HG03469 (cell line): ENCODE results near the gene ANKRD44.

Source experiments
- ATAC-seq: cut with Tn5 transposase; IDR thresholded peaks from one replicate; pipeline ENCODE4 v1.9.1; 2021; ENCODE audit warnings: mild to moderate bottlenecking, moderate library complexity, moderate number of reproducible peaks; ENCODE audit not compliant: unreplicated experiment

The ANKRD44 gene

DNA sequence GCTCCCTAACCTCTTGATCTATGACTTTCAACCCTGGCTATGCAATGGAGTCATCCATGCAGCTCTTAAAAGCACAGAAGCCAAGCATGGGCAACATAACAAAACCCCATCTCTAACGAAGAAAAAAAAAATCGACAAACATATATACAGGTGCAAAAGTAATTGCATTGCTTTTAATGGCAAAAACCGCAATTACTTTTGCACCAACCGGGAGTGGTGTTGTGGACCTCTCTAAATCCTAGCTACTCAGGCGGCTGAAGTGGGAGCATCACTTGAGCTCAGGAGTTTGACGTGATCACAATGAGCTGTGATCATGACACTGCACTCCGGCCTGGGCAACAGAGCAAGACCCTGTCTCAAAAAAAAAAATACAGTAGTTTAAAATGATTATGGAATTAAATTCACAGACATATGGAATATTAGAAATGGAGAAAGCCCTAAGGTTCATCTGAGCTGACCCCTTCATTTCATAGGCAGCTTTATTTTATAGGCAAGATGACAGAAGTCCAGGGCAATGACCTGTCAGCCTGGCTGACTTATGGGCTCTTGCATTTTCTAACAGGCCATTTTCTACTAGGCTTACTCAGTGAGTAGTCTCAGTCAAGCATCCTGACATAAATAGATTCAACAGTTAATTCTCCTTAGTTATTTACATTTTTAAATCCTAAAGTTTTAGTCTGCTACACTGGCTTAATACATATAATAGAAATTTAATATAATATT is 183.8 kb downstream of the ANKRD44 start:
- no peak for ATAC-seq

DNA sequence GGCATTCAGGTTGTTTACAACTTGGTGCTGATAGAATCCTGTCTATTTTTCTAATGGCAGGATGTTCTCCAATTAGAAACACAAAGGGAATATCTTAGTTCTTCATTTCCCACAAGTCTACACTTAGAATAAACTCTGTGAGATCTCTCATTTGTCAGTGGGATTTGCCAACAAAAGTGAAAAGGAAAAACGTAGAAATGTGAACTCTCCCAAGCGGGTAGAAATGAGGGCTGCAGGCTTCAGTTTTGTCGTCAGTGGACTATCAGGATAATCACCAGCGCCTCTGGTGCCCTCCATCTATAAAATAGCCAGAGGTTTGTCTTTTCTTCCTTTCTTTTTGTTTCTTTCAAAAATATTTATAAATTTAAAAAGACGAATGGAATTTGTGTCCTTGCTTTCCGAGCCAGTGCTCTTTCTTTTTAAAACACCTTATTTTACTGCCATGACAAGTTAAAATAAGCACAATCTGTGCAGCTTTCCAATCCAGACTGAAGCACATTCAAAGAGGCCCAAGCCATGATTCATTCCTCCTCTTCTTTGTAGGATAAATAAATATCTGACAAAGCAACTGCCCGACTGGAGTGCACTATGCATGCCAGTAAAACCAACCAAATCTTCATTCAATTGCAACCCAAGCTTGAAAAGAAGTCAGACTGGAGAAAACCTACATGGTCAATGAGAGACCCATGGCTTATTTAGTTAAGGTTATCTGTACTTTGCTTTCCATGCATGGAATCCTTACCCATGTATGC is 185.8 kb downstream of the ANKRD44 start:
- ATAC-seq = no peak

DNA sequence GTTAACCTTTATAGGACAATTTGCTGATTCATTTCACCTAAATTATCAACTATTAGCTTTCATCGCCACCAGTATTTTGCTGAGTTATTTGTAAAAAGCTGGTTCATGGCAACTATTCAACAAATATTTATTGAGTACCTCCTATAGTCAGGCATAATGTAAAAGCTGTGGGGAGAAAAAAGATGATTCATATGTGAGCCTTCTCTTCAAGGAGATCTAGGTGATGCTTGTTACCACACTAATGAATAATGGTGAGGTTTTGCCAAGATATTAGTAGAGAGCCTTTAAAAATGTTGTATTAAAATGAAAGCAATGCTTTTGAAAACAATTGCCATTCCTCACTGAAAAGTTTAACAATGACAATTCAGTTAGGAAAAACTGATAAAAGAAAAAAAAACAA is 187.8 kb downstream of the ANKRD44 start:
- no peak for ATAC-seq

DNA sequence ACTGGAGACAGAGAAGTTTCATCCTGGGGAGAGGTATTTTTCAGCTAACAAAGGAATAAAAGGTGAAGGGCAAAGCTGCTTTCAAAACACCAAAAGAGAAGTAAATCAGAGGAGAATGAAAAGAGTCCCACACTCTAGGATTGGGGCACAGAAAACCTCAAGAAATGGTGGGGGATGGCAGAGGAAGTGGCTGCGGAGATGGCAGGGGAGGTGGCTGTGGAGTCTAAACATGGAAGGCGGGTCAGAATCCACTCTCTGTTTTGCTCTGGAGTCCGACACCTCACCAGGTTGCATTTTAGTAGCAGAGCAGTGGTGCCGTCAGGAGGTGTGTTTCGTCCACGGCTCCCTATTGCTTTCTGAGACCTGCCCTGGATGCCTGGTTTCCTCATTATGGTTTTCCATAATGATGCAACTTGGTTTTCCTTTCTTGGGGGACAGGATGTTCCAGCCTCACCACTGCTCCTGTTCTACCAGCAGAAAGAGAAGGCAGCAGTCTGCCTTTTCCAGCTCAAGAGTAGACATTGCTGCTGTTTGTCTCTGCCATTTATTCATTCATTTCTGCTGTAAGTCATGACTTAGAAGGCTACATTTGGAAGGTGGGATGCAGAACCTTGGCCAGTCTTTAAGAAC is 188.7 kb downstream of the ANKRD44 start:
- no peak for ATAC-seq

DNA sequence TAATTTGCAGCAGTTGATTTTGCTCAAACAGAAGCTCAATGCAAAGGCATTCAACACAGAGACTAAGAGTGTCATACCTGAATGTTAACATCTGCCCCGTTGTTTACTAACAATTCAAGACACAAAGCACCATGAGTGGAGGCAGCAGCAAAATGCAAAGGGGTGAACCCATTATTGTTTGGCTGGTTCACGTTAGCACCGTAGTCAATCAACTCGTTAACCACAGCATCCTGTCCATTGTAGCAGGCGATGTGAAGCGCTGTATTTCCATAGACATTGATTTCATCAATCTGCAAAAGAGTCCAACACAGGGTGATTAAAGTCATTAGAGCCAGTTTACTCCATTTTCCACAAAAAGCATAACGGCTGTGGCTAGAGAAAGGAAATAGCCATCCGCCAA is 189.3 kb downstream of the ANKRD44 start:
- no peak for ATAC-seq

DNA sequence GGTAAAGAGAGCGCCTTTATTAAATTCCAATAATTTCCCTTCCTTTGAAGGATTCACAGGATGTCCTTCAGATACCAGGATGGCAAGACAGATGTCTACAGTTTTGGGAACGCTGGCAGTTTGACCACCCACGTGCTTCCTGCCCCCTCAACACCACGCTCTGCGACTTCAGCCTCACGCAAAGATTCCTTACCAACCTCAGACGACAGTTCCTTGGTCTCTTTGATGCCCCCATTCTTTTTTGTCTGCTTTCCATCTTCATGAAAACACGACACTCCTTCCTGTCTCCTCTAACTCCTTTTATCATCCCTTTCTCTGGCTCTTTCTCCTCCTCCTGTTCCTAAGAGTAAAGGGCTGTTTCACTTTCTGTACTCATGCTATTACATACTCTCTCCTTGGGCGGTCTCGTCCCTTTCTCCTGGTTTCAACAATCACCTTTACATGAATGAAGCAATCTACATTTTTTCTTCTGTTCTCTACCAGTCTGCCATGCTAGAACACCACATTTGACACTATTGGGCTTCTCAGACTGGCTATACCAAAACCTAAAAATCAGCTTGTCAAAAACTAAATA is 194.2 kb downstream of the ANKRD44 start:
- no peak for ATAC-seq

DNA sequence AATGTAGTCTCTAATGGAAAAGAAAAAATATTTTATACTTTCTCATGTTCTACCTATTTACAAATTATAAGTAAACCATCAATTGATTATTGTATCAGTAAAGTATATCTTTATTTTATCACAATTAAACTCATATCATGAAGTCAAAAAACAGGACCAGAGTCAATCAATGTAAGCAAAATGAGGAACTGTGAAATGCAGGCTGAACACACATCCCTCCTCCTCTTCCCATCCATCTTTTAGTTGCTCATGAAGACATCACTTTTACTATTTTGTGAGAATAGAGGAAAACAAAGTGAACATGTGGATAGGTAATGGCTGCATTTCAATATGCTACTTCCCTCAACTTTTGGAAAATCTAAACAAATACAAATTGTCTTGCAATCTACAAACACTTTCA is 195.3 kb downstream of the ANKRD44 start:
- no peak for ATAC-seq

DNA sequence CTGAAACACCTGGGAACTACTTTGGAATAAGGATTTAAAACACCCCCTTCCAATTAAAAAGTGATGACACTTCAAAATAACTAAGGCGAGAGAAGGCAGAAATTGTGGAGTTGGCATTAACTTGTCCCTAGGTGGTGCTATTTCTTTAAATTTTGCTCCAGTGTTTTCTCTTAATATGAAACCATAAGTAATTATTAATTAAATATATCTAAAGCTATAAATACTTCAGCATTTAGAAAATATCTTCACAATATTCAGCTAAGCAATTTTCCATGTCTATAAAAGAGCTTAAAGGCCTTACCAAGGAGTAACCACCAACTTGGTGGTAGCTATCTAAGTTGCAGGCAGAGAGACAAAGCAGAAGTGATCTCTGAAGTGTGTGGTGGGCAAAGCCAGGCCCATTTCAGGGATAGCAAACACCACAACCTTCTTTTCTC is 197.3 kb downstream of the ANKRD44 start:
- no peak for ATAC-seq

DNA sequence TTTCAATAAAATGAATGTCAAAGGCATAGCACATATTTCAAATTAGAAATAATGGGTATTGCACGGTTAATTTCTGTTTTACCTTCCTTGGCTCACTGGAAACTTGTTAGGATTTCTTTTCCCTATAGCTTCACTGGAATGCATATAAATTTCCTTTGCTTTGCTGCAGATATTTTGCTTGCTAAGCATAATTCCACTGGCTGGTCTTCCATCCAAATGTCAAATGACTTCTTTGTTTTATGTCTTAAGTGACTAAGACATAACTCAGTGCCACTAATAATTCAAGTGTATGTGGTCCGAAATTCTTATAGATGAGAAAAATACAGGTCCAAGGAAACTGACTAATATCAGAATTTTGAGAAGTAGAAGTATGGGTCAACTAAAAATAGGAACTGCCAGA is 201.3 kb downstream of the ANKRD44 start:
- no peak for ATAC-seq

DNA sequence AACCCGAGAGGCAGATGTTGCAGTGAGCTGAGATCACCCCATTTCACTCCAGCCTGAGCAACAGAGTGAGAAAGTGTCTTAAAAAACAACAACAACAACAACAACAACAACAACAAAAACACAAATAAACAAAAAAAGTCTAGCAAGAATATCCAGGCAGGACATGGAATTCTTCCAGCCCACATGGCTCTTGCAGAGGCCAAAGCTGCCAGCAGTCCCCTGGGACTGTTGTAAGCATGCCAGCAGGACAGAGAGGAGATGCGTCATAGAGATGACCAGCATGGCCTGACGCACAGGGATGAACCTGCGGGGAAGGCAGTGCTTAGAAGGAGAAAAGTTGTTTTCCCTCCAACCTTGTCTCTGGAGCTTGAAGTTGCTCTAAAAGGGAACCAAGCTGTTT is 201.8 kb downstream of the ANKRD44 start:
- no peak for ATAC-seq

DNA sequence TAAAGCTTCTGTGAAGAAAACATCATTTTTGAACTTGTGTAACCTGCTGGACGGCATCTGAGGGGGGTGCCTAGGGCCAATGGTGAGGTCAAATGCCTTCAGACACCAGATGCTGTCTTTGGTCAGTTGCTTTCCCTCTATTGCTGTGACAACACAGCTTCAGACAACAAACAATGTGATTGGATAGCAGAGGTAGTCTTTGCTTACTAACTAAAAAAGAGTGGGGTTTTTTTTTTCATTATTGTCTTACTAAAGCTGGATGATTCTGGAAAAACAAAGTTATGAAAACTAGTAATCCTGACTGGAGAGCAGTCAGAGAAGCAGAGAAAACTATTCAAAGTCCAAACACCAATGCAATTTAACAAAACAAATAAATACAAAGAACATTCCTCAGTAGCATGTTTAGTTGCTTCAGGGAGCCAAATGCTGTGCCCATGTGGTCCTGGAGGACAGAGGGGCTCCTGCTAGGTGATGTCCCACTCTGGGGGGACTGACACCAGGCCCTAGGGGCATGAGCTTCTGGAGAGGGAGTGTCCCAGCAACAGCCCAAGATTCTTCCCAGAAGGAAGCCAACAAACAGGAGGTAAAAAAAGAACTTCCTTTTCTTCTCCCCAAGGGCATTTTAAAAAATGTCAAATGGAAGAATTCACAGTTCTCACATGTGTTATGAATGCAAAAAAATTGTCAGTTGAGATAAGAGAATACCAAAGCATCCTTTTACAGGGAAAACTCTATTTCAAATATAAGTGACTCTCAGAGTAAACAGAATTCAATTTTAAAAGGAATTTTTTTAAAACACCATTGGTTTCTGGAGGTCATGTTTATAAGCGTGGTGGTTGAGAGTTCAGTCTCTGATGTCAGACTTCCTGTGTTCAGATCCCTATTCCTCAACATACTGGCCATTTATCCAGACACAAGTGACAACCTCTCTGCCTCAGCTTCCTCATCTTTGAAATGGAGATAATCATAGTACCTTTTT is 203.0 kb downstream of the ANKRD44 start:
- ATAC-seq = no peak

DNA sequence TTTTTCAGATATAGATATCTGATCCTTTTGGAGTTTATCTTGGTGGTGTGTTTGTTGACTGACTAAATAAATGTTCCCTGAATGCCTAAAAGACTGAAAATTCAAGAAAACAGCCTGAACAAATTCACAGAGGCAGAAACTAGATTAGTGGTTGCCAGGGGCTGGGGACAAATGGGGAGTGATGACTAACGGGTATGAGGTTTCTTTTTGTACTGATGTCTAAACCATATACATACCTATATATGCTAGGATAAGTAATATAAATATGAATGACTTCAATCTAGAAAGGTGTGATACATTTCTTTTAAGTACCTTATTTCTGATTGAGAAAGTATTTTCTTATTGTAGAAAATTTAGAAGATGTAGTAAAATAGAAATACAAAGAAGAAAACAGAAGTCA is 207.2 kb downstream of the ANKRD44 start:
- no peak for ATAC-seq

DNA sequence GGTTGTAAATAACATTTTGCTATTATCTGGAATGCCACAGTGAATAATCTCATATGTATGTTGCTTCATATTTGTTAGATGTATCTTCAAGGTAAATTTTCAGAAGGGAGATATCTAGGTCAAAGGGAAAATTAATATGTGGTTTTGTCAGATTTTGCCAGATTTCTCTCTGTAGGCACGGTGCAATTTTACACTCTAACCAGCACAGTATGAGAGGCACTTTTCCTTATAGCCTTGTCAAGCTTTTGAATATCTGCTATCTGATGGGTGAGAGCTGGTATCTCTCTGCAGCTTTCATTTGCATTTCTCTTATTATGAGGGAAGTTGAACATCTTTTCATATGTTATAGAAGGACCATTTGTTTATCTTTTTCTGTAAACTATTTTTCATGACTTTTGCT is 208.3 kb downstream of the ANKRD44 start:
- ATAC-seq = no peak

DNA sequence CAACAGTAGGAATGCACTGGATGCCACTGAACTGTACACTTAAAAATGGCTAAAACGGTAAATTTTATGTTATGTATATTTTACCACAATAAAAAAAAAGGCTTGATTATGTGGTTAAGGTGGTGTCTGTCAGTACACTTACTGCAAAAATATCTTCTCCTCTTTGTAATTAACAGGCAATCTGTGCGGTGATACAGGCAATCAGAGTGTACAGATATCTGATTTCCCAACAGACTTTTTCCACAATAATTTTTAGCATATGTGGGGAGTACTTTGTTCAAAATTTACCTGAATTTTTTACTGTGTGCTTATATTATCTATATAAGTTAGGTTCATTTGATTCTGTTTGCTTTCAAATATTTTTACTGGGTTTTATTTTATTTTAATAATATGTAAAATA is 209.1 kb downstream of the ANKRD44 start:
- no peak for ATAC-seq

DNA sequence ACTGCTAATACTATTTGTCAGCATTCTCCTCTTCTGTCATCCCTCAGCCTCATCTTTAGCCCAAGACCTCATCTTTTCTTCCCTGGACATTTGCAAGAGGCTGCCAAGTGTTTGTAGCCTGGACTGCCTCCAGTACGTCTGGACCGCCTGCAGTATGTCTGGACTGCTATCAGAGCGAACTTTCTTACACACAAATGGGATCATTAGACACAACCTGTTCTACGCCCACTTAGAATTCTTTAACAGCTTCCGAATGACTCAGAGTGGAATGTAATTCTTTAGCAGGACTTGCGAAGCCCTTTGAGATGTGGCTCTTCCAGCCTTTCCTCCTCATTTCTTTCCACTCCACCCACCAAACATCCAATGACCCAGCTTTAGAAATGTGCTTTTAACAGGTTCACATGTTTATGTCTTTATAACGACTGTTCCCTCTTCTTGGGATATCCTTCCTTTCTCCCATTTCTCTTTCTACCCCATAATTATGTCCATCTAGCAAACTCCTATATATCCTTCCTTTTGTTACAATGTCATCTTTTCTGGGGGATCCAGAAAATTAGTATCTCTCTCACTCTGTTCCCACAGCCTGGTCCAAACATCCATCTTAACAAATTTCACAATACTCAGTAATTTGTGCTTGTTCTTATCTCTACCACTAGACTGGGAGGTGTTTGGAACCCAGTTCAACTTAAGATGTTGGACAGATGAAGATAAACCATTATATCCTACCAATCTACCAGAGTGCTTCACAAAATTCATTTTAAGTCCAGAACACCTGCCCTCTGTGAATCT is 212.8 kb downstream of the ANKRD44 start:
- ATAC-seq = no peak

DNA sequence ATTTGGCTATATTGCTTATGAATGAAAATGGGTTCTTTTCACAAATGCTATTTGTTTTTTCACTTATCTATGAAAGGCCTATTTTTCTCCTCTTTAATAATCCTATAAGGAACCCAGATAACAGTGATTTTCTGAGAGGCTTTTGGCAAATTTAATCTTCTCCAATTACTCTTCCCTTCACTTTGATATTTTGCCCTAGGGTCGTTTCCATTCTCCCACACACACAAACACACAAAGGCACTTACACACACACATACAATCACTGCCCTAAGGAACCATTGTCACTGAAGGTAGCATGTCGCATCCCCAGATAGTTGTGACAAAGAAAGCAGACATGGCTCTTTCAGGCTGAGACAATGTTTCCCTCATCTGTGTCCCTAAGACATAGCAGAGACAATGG is 213.9 kb downstream of the ANKRD44 start:
- ATAC-seq = no peak

DNA sequence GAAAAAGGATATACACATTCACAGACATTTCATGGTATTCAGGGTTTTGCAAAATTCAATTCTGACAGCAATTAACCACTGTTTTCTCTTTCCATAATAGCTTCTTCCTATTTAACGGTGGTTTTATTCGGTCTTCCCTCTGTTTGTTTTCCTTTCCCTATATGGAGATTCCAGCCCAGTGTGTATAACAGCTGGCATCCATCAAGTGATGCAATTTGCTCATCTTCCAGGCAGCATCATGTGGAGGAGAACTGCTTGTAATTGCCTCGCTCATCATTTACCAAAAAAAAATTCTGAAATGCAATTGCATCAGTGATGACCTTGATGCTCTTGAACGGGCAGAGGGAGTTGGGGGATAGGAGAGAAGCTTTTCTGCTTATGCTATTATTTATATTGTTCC is 218.1 kb downstream of the ANKRD44 start:
- no peak for ATAC-seq

DNA sequence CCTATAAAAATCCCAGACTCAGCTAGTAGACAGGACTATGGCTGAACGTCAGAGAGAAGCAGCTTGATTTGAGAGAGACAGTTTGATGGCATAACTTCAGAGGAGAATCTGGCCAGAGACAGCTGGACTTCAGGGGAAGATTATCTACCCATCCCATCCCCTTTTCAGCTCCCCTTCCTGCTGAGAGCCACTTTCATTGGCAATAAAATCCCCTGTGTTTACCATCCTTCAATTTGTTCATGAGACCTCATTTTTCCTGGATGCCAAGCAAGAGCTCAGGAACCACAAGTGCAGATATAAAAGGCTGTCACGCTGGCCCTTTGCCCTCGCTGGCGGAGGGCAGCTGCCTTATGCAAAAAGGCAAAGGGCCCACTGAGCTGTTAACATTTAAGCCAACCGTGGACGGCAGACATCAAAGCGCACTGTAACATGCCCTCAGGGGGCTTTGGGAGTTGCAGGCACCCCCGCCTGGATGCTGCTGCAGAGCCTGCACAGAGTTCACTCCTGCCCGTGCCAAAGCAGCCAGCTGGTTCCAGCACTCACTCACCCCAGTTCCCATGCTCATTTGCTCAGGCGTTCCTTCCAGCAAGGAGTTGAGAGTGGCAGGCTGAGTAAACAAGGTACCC is 219.7 kb downstream of the ANKRD44 start:
- ATAC-seq = no peak

DNA sequence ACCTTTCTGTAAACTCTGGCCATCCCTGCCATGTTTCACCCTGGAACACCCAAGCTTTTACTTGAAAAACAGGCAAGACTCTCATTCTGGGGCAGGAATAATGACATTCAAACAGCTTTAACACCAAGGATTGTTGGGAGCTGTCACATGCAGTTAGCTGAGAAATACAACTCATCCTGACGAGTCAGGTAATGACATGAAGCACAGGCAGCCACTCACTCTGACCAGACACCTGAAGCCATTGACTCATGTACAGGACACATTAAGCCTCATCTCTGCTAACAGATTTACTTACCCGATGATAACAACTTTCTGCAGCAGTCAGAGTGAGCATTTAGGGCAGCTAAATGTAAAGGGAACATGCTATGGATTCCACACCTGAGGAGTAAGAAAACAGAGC is 220.9 kb downstream of the ANKRD44 start:
- ATAC-seq = no peak
